Measurements from ENCODE around the gene CFAP61.
"Not testable (repeated sequence)": the region's sequence is repeated elsewhere in the genome, so short reads cannot be mapped to it uniquely, and the experiment has no call there.

The CFAP61 gene

DNA sequence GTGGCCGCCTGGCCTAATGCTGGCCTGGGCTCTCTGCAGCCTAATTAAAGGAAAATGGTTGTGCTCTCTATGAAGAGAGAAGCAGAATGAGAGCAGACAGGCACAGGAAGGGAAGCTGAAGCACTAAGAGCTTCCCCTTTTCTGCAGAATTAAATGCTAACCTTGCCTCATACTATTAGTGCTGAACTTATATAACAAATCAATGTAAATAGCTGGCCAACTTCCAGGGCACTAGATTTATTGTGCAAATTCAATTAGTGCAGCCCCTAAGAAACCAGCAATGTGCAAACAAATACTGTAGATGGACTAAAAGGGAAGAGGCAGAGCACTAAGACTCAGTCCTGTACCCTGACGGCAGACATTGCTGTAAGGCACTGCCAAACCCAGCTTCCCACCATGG, 279.5 kb downstream of the CFAP61 start:
- no peak for DNase-seq

DNA sequence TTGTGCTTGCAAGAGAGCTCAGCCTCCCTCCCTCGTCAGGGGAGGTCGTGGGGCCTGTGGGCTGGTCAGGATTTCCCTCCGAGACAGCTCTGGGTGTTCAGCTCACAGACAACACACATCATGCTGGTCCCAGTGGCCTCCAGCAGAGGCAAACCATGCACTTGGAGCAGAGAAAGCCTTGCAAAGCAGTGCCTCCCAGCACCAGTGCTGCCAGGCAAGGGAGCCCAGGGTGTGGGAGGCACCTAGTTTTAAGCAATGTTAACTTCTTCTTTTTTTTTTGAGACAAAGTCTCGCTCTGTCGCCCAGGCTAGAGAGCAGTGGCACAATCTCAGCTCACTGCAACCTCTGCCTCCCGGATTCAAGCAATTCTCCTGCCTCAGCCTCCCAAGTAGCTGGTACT, 281.5 kb downstream of the CFAP61 start:
- no peak for DNase-seq

DNA sequence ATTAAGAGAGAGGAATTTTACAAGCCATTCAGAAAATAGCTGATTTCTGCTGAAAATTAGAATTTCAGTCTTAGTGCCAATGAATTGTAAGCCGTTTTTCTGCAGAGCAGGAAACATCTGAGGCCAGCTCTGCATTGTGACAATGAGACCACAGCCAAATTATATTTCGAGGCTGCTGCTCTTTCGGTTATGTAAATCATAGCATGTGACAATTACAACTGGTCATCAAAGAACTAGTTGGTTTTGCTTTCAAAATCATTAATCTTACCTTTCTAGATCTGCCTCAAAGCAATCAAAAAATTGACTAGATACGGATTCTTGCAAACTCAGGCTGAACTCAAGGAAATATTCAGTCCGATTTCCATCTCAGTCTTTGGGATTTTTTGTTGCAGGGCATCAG, 282.2 kb downstream of the CFAP61 start:
- DNase-seq = no peak

DNA sequence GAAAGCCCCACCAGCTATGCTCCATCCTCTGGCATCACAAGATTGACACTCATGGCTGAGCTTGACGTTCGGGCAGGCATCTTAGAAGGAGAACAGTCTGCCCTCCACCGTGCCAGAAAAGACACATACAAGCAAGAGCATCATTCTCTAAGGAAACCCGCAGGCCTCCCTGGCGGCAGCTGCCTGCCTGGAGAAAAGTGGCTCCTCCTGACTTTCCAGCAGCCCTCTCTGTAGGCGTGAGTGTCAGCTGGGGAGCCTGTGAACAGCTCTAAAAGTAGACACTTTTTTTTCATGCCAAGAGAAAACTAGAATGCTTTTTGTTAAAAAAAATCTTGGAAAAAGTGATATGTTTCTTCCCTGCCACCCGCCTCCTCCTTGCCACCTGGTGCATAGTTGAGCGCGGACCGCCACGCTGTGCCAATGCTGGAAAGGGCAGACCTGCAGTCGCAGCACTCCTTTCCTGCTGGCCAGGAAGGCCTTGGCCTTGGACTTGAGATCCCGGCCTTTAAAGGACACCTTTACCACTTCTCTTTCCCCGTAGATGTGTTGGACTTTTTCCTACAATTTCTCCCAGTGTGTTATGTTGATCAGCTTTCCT, 285.9 kb downstream of the CFAP61 start:
- no peak for DNase-seq

DNA sequence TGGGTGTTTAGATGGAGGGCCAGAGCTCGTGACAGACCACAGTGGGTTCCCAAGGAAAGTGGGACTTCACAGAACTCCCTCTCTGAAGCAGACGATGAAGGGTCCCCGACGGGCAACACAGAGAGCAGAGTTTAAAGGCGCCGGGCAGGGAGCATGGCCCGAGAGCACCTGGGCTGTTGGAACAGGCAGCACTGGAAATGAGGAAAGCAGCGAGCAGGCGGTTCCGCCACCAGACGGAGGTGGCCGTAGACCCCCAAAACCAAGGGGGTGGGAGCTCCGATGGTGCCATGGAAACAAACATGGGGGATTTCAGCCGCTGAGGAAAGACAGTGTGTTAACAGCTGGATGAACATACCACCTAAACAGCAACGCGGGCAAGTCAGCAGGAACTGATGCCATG, 288.1 kb downstream of the CFAP61 start:
- no peak for DNase-seq

DNA sequence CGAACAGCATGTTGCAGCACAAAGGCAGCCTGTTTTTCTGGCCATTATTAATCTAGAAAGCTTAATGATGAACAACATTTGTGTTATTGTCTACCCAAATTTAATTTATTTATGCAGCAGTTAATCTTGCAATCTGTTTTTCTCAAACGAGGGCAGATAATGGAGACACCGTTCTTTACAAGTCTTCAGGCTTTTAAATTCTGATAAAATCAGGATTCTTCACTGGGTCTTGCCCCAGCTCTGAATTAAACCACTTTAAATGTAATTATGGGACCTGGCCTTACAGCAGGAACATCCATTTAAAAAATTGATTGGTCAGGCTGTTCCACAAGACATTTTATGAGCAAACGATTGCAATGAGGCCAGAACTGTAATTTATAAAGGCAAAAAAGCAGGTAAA, 289.0 kb downstream of the CFAP61 start:
- no peak for DNase-seq

DNA sequence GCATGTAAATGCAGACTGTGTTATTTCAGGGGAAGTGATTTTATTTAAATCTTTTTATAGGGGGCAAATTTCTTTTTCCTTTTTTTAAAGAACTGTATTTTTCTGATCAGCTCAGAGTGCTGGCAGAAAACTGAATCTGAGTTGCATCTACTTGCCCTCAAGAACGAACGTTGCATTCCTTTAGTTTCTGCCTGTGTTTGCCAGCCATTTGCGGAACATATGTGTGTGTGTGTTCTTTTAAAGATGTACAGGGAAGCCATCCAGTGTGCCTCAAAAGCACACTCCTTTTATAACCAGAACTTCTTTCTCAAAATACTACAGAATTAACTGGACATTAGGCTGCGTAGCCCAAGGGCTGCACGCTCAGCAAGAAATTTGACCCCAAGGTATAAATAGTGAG, 289.7 kb downstream of the CFAP61 start:
- no peak for DNase-seq

DNA sequence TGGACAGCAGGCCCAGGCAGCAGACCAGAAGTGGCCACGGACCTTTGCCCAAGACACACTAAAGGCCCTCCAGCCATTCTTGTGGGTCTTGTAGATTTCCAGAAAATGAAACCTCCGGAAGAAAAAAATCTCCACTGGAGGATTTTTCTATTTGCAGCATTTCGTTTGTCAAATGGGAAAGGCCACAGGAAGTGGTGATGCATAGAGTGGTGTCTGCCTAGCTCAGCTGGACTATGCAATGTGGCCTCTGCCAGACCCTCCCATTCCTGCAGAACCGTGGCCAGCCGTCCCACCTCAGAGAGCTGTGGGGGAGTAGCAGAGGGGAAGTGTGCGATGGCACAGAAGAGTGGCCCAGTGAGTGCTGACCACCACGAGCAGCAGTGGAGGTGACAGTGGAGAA, 291.6 kb downstream of the CFAP61 start:
- no peak for DNase-seq

DNA sequence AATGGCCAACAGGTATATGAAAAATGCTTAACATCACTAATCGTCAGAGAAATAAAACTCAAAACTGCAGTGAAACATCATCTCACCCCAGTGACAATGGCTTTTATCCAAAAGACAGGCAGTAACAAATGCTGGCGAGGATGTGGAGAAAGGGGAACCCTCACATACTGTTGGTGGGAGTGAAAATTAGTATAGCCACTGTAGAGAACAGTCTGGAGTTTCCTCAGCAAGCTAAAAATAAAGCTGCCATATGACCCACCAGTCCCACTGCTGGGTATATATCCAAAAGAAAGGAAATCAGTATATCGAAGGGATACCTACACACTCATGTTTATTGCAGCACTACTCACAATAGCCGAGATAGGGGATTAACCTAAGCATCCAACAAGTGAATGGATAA, 292.1 kb downstream of the CFAP61 start:
- no peak for DNase-seq

DNA sequence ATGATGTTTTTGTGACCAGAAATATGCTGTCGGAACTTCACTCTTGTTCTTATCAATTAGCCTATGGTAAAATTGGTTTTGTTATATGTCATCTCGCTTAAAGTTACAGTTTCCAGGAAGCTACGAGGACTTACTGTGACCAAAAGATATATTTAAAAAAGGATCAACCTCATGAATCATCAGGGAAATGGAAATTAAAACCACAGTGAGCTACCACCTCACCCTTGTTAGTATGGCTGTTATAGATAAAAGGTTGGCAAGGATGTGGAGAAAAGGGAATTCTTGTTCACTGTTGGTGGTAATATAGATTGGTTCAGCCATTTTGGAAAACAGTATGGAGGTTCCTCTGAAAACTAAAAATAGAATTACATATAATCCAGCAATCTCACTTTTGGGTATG, 301.2 kb downstream of the CFAP61 start:
- no peak for DNase-seq

DNA sequence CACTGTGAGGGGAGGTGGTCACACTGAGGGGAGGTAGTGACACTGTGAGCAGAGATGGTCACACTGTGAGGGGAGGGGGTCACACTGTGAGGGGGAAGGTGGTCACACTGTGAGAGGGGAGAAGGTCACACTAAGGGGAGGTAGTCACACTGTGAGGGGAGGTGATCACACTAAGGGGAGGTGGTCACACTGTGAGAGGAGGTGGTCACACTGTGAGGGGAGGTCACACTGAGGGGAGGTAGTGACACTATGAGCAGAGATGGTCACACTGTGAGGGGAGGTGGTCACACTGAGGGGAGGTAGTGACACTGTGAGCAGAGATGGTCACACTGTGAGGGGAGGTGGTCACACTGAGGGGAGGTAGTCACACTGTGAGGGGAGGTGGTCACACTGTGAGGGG, 303.2 kb downstream of the CFAP61 start:
- not testable (repeated sequence) for DNase-seq

DNA sequence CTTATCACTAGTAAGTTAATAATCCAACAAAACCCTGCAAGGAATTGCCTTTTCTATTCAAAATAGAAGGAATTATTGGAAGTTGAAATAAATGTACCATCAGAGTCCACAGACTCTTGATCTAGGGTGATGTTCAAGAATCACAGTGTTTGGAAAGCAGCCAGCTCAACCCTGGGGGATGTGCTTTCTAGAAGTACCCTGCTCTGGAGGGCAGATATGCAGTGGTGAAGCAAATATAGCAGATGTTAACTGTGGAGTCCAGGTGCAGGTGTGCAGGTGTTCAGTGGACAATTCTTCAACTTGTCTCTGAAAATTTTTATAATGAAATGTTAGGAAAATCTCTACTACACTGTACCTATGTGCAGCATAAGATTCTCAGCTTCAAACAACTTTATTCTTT, 306.5 kb downstream of the CFAP61 start:
- no peak for DNase-seq

DNA sequence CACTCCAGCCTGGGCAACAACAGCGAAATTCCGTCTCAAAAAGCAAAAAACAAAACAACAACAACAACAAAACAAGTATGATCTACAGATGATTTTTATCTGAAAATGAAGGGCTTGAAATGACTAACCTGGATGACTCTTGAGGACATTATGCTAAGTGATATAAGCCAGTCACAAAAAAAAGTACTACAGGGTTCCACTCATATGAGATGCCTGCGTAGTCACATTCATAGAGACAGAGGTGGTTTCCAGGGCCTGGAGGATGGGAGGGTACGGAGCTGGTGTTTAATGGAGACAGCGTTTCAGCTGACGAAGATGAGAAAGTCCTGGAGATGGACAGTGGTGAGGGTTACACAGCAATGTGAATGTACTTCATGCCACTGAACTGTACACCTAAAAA, 307.3 kb downstream of the CFAP61 start:
- no peak for DNase-seq

DNA sequence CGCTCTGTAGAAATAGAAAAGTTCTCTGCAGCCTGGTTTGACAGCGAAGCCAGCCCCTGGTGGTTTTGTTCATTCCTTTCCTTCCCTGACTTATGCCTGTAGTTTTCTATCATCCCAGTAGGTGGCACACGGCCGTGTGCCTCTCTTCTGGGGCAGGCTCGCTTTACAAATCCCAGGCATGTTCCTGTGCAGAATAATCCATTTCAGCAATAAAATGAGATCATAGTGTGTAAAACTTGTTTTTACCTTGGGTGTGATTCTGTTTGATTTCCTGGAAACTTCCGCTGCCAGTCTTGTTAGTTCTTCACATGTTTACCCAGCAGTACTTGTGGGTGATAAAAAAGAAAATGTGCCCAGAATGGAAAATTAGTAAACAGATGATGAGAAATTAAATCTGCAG, 308.1 kb downstream of the CFAP61 start:
- DNase-seq = no peak

DNA sequence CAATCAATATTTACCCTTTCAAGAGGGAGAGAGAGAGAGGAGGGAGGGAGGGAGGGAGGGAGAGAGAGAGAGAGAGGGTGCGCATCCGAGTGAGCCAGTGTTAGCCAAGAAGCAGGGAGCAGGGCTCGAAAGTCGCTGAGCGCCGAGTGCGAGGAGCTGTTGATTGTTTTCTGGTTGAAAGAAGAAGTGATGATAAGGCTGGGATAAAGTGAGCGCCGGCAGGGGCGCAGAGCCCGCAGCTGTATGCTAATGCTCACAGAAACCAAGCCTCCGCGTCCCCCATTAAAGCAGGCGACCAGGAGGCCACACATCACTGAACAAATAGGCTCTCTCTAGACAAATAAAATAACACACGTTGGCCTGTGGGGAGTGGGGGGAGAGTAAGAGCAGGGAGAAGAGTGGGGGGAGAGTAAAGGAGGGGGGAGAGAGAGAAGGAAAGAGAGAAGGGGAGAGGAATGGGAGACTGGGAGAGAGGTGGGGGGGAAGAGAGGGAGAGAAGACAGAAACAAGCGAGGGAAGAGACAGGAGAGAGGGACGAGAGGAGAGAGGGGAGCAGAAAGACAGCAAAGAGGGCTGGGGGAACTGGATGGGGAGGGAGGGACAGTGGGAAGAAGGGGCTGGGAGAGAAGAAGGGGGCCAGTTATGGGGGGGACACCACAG, 310.6 kb downstream of the CFAP61 start:
- DNase-seq = peak; percentile 85

DNA sequence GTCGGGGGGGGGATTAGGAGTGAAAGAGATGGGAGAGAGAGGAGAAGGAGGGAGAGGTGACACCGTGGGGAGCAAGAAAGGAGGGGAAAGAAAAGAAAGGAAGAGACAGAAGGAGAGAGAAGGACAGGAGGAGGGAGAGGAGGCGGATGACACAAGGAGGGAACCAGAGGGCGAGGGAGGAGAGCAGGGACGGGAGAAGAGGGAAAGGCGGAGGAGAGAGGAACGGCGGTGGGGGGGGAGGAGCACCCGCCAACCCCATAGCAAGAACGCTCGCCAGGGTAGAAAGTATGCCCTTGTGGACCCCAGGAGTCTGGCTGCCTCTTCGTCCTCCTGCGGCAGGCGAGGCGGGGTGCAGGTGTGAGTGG, 311.1 kb downstream of the CFAP61 start:
- DNase-seq = no peak

DNA sequence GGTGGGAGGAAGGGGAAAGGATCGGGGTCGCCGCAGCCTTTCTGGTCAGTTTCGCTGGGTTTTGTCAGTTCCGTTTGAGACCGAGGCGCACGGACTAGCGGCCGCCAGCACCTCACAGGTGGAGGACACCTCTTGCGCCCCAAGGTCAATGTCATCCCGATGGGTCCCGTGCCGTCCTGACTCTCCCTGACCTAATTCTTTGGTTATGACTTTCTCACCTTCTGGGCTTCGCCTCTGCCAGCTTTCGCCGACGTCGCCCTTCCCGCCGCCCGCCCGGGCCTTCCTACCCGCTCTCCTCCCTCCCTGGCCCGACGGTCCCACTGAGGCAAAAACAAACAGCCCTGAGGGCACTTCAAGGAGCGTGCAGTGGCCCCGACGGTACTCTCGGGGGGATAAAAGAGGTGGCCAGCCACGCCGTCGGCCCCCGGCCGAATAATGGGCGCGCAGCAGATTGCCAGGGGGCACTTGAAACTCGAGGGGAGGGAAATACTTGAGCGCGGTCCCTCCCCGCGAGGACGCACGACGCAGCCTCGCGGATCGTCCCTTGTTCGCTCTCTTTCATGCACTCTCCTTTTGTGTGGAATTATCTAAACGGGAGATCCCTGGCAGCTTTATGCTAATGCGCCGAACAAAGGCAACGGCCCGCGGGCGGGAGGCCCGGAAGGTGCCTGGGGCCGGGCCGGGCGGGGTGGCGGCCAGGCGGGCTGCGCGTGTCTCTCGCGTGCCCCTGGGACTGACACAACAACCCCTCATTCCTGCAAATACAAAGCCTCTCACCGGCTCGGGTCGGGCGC, 311.7 kb downstream of the CFAP61 start:
- DNase-seq = peak; percentile 52

DNA sequence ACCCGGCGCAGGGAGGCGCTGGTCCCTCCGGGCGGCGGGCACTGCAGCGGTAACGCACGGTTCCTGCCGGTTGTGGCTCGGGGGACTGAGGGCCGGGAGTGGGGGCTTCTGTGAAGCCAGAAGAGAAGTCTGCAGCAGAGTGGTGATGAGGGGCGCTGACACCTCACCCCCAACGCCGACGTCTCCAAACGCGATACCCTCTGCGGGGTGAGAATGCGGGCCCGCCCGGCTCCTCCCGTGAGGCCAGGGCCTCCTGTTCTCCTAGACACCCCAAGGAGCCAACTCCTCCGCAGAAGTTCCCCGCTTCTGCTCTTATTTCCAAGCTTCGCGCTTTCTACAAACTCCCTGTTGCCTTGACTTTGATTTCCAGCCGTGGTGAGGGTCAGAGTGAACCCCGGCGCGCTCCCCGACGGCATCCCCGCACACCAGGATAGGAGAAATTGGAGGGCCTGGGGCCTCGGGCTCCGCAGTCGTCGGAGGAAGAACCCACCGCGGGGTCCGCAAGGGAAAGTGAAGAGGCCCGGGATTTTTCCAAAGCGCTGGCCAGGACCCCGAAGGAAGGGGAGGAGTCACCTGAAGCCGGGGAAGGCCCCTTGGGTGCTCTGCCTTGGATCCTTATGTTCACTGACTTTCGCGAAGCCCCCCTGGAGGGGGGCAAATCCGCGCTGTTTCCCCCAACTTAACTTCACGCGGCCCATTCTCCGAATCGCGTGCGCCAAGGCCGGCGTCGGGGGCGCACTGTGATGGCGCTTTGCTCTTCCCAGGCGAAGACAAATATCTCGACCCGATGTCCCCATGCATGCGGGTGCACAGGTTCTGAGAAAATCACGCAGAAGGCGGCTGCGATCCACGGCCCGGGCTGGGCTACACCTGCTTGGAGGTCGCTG, 312.5 kb downstream of the CFAP61 start:
- no peak for DNase-seq

DNA sequence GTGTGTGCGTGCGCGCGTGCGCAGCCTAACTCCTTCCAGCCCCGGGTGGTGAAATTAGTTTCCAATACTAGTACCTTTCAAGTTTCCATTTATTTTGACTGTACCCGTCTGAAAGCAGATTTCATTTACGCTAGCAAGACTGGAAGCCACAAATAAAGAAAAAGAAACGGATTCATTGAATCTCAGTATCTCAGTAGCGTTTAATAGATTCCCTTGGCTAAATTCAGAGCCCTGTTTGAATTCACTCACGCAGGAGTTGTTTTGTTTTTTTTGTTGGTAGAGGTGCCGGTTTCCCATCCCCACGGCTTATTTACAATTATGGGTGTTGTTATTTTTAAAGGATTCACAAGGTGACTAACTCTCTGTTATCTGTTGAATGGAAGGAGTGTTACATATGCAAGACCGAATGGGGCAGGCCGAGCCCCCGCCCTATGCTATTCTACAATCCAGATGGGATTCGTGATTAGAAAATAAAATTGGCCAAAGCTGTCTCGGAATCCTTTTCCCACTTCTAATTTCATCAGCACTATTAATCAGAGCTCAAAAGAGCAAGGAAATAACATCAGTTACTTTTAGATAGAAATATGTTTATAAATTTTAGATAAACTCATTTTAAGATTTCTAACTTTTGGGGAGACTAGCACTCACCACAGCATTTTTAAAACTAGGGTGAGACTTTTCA, 313.3 kb downstream of the CFAP61 start:
- no peak for DNase-seq

DNA sequence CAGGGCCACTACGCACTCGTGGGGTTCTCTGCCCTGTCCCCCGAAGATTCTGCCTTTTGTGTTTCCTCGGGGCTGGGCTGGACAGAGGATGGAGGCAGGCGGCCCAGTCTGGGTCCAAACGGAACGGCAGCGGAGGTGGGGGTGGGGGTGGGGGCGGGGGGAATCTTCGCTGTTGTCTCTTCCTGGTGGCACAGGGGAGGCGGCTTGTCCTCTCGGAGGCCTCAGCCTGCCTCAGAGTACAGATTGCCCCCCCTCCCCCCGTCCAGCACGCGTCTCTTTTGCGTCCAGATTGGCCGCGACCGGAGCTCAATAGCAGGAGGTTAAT, 314.2 kb downstream of the CFAP61 start:
- no peak for DNase-seq

DNA sequence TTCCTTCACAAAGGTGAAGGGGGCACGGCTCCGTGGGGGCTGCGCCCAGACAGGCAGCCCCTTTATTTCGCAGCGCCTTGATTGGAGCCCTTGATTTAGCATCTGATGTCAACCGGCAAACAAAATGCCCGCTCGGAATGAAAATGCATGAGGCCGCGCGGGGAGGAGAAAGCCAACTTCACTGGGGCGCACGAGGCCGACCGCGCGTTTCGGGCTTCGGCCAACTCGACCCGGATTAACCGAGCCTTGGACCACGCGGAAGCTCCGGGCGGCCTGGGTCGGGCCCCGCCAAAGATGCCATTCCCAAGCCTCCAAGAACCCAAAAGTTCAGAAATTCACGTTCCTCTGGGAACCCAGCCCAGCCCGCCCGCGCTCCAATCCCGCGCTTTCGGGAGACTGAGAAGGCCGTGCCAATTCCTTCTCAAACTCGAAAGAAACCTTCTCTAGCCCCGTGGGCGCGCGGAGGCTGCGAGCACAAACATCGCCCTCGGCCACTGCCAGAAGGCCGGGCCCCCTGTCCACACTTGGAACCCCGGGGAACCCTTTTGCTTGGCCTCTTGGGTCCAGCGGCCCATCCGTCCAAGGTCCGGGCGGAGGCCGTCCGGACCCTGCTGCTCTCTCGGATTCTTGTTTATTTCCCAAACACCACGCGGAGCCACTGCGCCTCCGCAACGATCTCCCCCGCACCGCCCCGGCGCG, 314.7 kb downstream of the CFAP61 start:
- DNase-seq = no peak
